Spleen (tissue), 11 donors: ENCODE data around the gene TAT. TPM values are rescaled to one million over a fixed set of nuclear protein-coding genes. Genes with fewer than 3 reads are reported as not detected.
"Not testable (repeated sequence)": the region's sequence is repeated elsewhere in the genome, so short reads cannot be mapped to it uniquely, and the experiment has no call there.

Experiments used
- DNase-seq: peaks from one replicate; pipeline ENCODE4 v3.0.0-alpha.2; 2020
- H3K27ac ChIP-seq, 8 donors: fragments of 200-600 bp; sonication (generic) in 7 of 8; 1 replicate in 4 of 8; 2 replicates in 4 of 8; pipeline versions ENCODE4 v1.5.0 to v1.8.0; 2016 to 2021; ENCODE audit warnings: inconsistent platforms in 4 of 8, mild to moderate bottlenecking in 4 of 8, moderate library complexity in 1 of 8
- H3K27me3 ChIP-seq, 7 donors: fragments of 200-600 bp; sonication (generic) in 6 of 7; replicated peaks in 1 of 7; 1 replicate in 4 of 7; 2 replicates in 3 of 7; pipeline versions ENCODE4 v1.5.0 to v1.8.0; 2016 to 2021; ENCODE audit warnings: inconsistent platforms in 3 of 7, mild to moderate bottlenecking in 1 of 7
- H3K36me3 ChIP-seq, 6 donors: fragments of 200-600 bp; sonication (generic) in 5 of 6; 1 replicate in 4 of 6; 2 replicates in 2 of 6; pipeline versions ENCODE4 v1.5.0 to v1.8.0; 2016 to 2021; ENCODE audit warnings: inconsistent platforms in 2 of 6
- H3K4me1 ChIP-seq, 6 donors: fragments of 200-600 bp; sonication (generic) in 5 of 6; 1 replicate in 3 of 6; 2 replicates in 3 of 6; pipeline versions ENCODE4 v1.5.0 to v1.8.0; 2016 to 2021; ENCODE audit warnings: inconsistent platforms in 3 of 6
- H3K4me3 ChIP-seq, 8 donors: fragments of 200-600 bp; sonication (generic) in 7 of 8; 1 replicate in 4 of 8; 2 replicates in 4 of 8; pipeline versions ENCODE4 v1.5.0 to v1.8.0; 2016 to 2021; ENCODE audit warnings: inconsistent platforms in 4 of 8, mild to moderate bottlenecking in 4 of 8, moderate library complexity in 2 of 8
- H3K9me3 ChIP-seq, 8 donors: fragments of 200-600 bp; sonication (generic) in 7 of 8; 1 replicate in 4 of 8; 2 replicates in 4 of 8; pipeline versions ENCODE4 v1.5.0 to v1.8.0; 2016 to 2021; ENCODE audit warnings: inconsistent platforms in 4 of 8
- CTCF ChIP-seq, 11 experiments: fragments of 200-600 bp in 7 of 11; fragments of 450-650 bp in 4 of 11; sonication (generic) in 4 of 11; IDR thresholded peaks in 8 of 11; conservative IDR thresholded peaks in 3 of 11; 1 replicate in 7 of 11; 2 replicates in 4 of 11; pipeline versions ENCODE4 v1.4.0 to v1.8.0; 2016 to 2021; ENCODE audit warnings: antibody characterized with exemption in 11 of 11, inconsistent platforms in 4 of 11, mild to moderate bottlenecking in 1 of 11
- POLR2A ChIP-seq, 3 donors: fragments of 450-650 bp; IDR thresholded peaks; one replicate each; pipeline ENCODE4 v1.5.1; 2017; ENCODE audit warnings: antibody characterized with exemption in 3 of 3, mild to moderate bottlenecking in 1 of 3
- POLR2AphosphoS5 ChIP-seq, 3 donors: sonication (generic); formaldehyde crosslinking; IDR thresholded peaks; one replicate each; pipeline ENCODE4 v1.5.1; 2017; ENCODE audit warnings: antibody characterized with exemption in 3 of 3
- WGBS, 5 donors: extraction: QIAGEN DNeasy Blood & Tissue Kit in 3 of 5; methylation state at CpG; one replicate each; pipeline versions ENCODE4 v1.1.5 to v1.1.7; 2013 to 2018; 5-methylcytosine and 5-hydroxymethylcytosine counted together
- intact Hi-C: fragments of 100-400 bp; cut with DNase I; formaldehyde crosslinking; loops from one replicate; pipeline ENCODE4 v1.15.0; 2023; ENCODE audit warnings: low total_unique reads
- polyA plus RNA-seq, 3 donors: library from polyadenylated mRNA; stranded (reverse); fragments of 200-250 nt; gene quantifications; one replicate each; pipeline ENCODE4 v1.2.1, GENCODE V29; 2013
- total RNA-seq, 7 donors: library from RNA; depleted of rRNA in 3 of 7; stranded (reverse); fragments of >200 nt in 3 of 7; fragmentation: NEBNext Ultra II Directional in 4 of 7; extraction: Animal tissue kit (Norgen Biotek cat#: 25700) in 4 of 7; gene quantifications; one replicate each; pipeline versions ENCODE4 v1.1.0 to v1.2.1, GENCODE V29; 2016 to 2021
- donor health status: healthy with polysubstance abuse.
- donor health status: DM: no; HTN: no; CAD: no; lungs with moderate emphysema.
- donor health status: DM: no; HTN: no; CAD: no.
- donor health status: Bipolar disorder and iron deficiency.
- donor health status: healthy.
- donor health status: DM: no; HTN: no; CAD: no.
- donor health status: DM: yes; HTN: yes; CAD: no.

The TAT gene
- total and polyA plus RNA-seq, 10 donors = 0.08 to 0.30 (median 0.16) TPM; not detected in 7

GRCh38 chr16:71594000-71594646 is 17.2 kb upstream of the TAT start:
- Histone ChIP-seq H3K9me3 (no peaks in the 10 kb centered on the region), H3K36me3 (no peaks in the 10 kb centered on the region), H3K4me1 (no peaks in the 10 kb centered on the region), H3K27me3 (peaks cover 0 to 7% (median 0%) of the 10 kb centered on the region in 7 donors), H3K27ac (no peak overlapping the region), H3K4me3 (no peak overlapping the region)
- TF ChIP-seq POLR2A (IDR thresholded peaks at IDR 0.05) (no peak), POLR2AphosphoS5 (IDR thresholded peaks at IDR 0.05) (no peak), CTCF (IDR thresholded peaks at IDR 0.05 in 8 of 11, conservative IDR thresholded peaks at IDR 0.05 in 3 of 11) (no peak)
- intact Hi-C loops = no loop called here
- DNase-seq = no peak
- 83 to 89% (median 85%) methylated on average over 5 of the region's 5 CpGs for WGBS, 5 donors

DNA sequence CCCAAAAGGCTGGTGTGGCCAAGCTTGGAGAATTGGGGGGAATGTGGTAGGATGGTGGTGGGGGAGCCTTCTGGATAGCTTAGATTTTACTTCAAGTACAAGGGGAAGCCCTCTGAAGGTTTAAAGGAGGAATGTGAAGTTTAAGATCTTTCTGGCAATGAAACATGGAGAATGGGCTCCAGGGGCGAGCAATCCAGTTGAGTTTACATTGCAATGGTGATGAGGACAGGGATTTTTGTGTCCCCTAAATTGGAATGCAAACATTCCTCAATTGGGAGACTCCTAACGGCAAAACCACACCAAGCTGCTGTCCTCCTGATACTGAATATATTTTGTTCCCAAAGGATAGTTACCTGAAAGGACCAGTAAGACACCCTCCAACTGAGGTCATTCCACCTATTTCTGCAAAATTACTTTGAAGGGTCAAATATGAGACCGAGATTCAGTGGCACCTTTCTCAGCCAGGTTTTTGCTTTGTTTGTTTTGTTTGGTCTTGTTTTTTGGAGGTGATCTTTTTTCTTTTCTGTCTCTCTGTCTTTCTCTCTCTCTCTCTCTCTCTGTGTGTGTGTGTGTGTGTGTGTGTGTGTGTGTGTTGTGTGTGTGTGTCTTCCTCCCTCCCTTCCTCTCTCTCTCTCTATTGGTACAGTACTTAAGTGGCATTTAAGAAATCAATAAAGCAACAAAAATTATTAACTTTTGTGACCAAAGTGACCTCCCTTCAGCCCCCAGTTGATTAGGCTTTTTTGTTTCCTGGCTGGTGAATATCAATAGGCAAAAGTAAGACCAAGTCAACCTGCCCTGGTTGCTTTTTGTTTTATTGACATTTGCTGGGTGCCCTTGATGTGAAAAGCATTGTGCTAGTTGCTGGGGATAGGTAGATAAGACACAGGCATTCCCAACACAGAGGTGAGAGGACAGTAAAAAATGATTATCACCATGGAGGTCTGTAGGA is 16.4 kb upstream of the TAT start:
- H3K4me1 ChIP-seq = no peaks in the 10 kb centered on the region
- H3K9me3 ChIP-seq = no peaks in the 10 kb centered on the region
- peaks cover 0 to 11% (median 0%) of the 10 kb centered on the region in 7 donors for H3K27me3 ChIP-seq
- no peak for TF ChIP-seq CTCF (IDR thresholded peaks at IDR 0.05 in 8 of 11, conservative IDR thresholded peaks at IDR 0.05 in 3 of 11)
- intact Hi-C loops = no loop called here
- H3K4me3 ChIP-seq = no peak overlapping the region
- WGBS, 5 donors = 76 to 84% (median 82%) methylated on average over 3 of the region's 3 CpGs
- H3K27ac ChIP-seq = no peak overlapping the region
- no peak for DNase-seq
- no peaks in the 10 kb centered on the region for H3K36me3 ChIP-seq

- TF ChIP-seq CTCF (IDR thresholded peaks at IDR 0.05 in 8 of 11, conservative IDR thresholded peaks at IDR 0.05 in 3 of 11) (no peak), POLR2A (IDR thresholded peaks at IDR 0.05) (no peak), POLR2AphosphoS5 (IDR thresholded peaks at IDR 0.05) (no peak)
- 75 to 84% (median 80%) methylated on average over 2 to 3 of the region's 3 CpGs for WGBS, 5 donors
Measured at GRCh38 chr16:71591917-71592316, 15.0 kb upstream of the TAT start.

GRCh38 chr16:71590584-71590983 is 13.7 kb upstream of the TAT start:
- TF ChIP-seq POLR2A (IDR thresholded peaks at IDR 0.05) (no peak), CTCF (IDR thresholded peaks at IDR 0.05 in 8 of 11, conservative IDR thresholded peaks at IDR 0.05 in 3 of 11) (no peak), POLR2AphosphoS5 (IDR thresholded peaks at IDR 0.05) (no peak)
- Histone ChIP-seq H3K4me1 (no peaks in the 10 kb centered on the region), H3K27me3 (peaks cover 0 to 11% (median 0%) of the 10 kb centered on the region in 7 donors), H3K9me3 (no peaks in the 10 kb centered on the region), H3K36me3 (no peaks in the 10 kb centered on the region), H3K4me3 (no peak overlapping the region), H3K27ac (no peak overlapping the region)
- no peak for DNase-seq
- intact Hi-C loops = no loop called here
- WGBS, 5 donors = 76 to 89% (median 83%) methylated on average over 4 of the region's 4 CpGs

More at GRCh38 chr16:71591917-71592316, 15.0 kb upstream of the TAT start:
- Histone ChIP-seq H3K27ac (no peak overlapping the region), H3K27me3 (peaks cover 0 to 11% (median 0%) of the 10 kb centered on the region in 7 donors), H3K4me3 (no peak overlapping the region), H3K4me1 (no peaks in the 10 kb centered on the region), H3K36me3 (no peaks in the 10 kb centered on the region), H3K9me3 (no peaks in the 10 kb centered on the region)
- DNase-seq = no peak
- intact Hi-C loops = no loop called here

DNA sequence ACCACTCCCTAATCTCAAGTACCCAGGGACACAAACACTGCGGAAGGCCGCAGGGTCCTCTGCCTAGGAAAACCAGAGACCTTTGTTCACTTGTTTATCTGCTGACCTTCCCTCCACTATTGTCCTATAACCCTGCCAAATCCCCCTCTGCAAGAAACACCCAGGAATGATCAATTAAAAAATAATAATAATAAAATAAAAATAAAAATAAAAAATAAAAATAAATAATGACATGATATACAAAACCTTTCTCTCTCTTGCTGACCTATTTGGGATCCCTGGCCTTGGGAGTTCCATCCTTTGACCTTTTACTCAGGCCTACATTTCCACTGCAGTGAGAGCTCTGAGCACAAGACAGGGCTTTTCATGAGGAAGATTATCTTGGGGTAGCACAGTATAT is 13.2 kb upstream of the TAT start:
- H3K27ac ChIP-seq, DNase-seq, intact Hi-C loops, H3K36me3 ChIP-seq, H3K4me3 ChIP-seq, H3K4me1 ChIP-seq, H3K9me3 ChIP-seq: not testable (repeated sequence)
- peaks cover 0 to 11% (median 0%) of the 10 kb centered on the region in 7 donors for H3K27me3 ChIP-seq
- WGBS, 5 donors = 95 to 100% methylated on average over 2 of the region's 2 CpGs; no CpG with 5 or more reads in 3 of the 5 donors

DNA sequence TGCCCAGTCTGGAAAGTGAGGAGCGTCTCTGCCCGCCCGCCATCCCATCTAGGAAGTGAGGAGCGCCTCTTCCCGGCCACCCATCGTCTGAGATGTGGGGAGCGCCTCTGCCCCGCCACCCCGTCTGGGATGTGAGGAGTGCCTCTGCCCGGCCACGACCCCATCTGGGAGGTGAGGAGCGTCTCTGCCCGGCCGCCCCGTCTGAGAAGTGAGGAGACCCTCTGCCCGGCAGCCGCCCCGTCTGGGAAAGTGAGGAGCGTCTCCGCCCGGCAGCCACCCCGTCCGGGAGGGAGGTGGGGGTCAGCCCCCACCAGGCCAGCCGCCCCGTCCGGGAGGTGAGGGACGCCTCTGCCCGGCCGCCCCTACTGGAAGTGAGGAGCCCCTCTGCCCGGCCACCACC is 12.4 kb upstream of the TAT start:
- DNase-seq = not testable (repeated sequence)

More for the DNA sequence above, 12.4 kb upstream of the TAT start:
- H3K4me3 ChIP-seq, intact Hi-C loops, H3K4me1 ChIP-seq, H3K9me3 ChIP-seq, H3K27ac ChIP-seq, H3K36me3 ChIP-seq: not testable (repeated sequence)
- WGBS, 5 donors = 91 to 93% (median 93%) methylated on average over 12 to 30 of the region's 30 CpGs
- H3K27me3 ChIP-seq = peaks cover 0 to 11% (median 0%) of the 10 kb centered on the region in 7 donors
